Vagina (tissue), 2 donors: ENCODE measurements around the gene BMS1. TPM values are rescaled to one million over a fixed set of nuclear protein-coding genes. Genes with fewer than 3 reads are reported as not detected.

ENCODE experiments used
- DNase-seq, 2 donors: peaks; one replicate each; pipeline ENCODE4 v3.0.0-alpha.2; 2017; ENCODE audit errors: extremely low spot score in 2 of 2
- H3K27ac ChIP-seq: fragments of 200-600 bp; sonication (generic); one replicate; pipeline ENCODE4 v1.5.1; 2019
- H3K27me3 ChIP-seq: fragments of 200-600 bp; sonication (generic); one replicate; pipeline ENCODE4 v1.5.1; 2019
- H3K36me3 ChIP-seq, 2 donors: fragments of 200-600 bp; sonication (generic); one replicate each; pipeline ENCODE4 v1.5.1; 2017 to 2019
- H3K4me1 ChIP-seq: fragments of 200-600 bp; sonication (generic); one replicate; pipeline ENCODE4 v1.5.1; 2019
- H3K4me3 ChIP-seq, 2 donors: fragments of 200-600 bp; sonication (generic); 1 replicate in 1 of 2; 2 replicates in 1 of 2; pipeline ENCODE4 v1.5.1; 2016 to 2019
- H3K9me3 ChIP-seq: fragments of 200-600 bp; sonication (generic); one replicate; pipeline ENCODE4 v1.5.1; 2019
- POLR2A ChIP-seq, 2 donors: fragments of 450-650 bp; IDR thresholded peaks; one replicate each; pipeline ENCODE4 v1.6.1; 2017; ENCODE audit warnings: antibody characterized with exemption in 2 of 2, mild to moderate bottlenecking in 2 of 2, moderate library complexity in 2 of 2
- POLR2AphosphoS5 ChIP-seq, 2 donors: sonication (generic); formaldehyde crosslinking; IDR thresholded peaks; one replicate each; pipeline ENCODE4 v1.9.0; 2017; ENCODE audit warnings: antibody characterized with exemption in 2 of 2, mild to moderate bottlenecking in 2 of 2, low read depth in 1 of 2; ENCODE audit not compliant: insufficient read depth in 1 of 2
- intact Hi-C: fragments of 100-400 bp; cut with DNase I; formaldehyde crosslinking; loops from one replicate; pipeline ENCODE4 v1.15.1; 2023
- total RNA-seq: library from RNA; depleted of rRNA; stranded (reverse); fragments of >200 nt; gene quantifications from one replicate; pipeline ENCODE4 v1.2.3, GENCODE V29; 2016
- TF ChIP-seq, protein P1 (sequence below), 3 experiments: fragments of 450-650 bp in 2 of 3; fragments of 200-600 bp in 1 of 3; sonication (generic) in 1 of 3; IDR thresholded peaks; one replicate each; pipeline ENCODE4 v1.5.1; 2017 to 2019; ENCODE audit warnings: antibody characterized with exemption in 3 of 3, mild to moderate bottlenecking in 2 of 3, moderate library complexity in 2 of 3

The BMS1 gene
- total RNA-seq, 1 donor from 2014 or later: 12.0 TPM

- H3K27ac ChIP-seq: peak overlapping the region; percentile 69
- intact Hi-C loops: loop anchor here (10.0 kb wide), 1 partner anchor 350 kb away; no protein-coding TSS in a partner anchor
- no peaks in the 10 kb centered on the region for H3K9me3 ChIP-seq
- no peaks in the 10 kb centered on the region for H3K36me3 ChIP-seq
- DNase-seq: no peak
- H3K27me3 ChIP-seq: no peaks in the 10 kb centered on the region
- peak overlapping the region; percentile 51 to 55 for H3K4me3 ChIP-seq
- H3K4me1 ChIP-seq: peaks cover 35% of the 10 kb centered on the region
- TF ChIP-seq POLR2AphosphoS5 (IDR thresholded peaks at IDR 0.05; ENCODE audit: insufficient read depth in 1 of 2, low read depth in 1 of 2): no peak
- no peak for TF ChIP-seq POLR2A (IDR thresholded peaks at IDR 0.05)
- TF ChIP-seq, protein P1, sequence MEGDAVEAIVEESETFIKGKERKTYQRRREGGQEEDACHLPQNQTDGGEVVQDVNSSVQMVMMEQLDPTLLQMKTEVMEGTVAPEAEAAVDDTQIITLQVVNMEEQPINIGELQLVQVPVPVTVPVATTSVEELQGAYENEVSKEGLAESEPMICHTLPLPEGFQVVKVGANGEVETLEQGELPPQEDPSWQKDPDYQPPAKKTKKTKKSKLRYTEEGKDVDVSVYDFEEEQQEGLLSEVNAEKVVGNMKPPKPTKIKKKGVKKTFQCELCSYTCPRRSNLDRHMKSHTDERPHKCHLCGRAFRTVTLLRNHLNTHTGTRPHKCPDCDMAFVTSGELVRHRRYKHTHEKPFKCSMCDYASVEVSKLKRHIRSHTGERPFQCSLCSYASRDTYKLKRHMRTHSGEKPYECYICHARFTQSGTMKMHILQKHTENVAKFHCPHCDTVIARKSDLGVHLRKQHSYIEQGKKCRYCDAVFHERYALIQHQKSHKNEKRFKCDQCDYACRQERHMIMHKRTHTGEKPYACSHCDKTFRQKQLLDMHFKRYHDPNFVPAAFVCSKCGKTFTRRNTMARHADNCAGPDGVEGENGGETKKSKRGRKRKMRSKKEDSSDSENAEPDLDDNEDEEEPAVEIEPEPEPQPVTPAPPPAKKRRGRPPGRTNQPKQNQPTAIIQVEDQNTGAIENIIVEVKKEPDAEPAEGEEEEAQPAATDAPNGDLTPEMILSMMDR (IDR thresholded peaks at IDR 0.05): no peak
Measured at GRCh38 chr10:42754155-42755027, 28.2 kb upstream of the BMS1 start.

- Histone ChIP-seq H3K9me3 (no peaks in the 10 kb centered on the region), H3K4me3 (peak overlapping the region; percentile 51 to 55), H3K4me1 (peaks cover 35% of the 10 kb centered on the region), H3K27ac (peak overlapping the region; percentile 69), H3K36me3 (no peaks in the 10 kb centered on the region), H3K27me3 (no peaks in the 10 kb centered on the region)
- TF ChIP-seq POLR2A (IDR thresholded peaks at IDR 0.05): no peak
- no peak for TF ChIP-seq POLR2AphosphoS5 (IDR thresholded peaks at IDR 0.05; ENCODE audit: insufficient read depth in 1 of 2, low read depth in 1 of 2)
- TF ChIP-seq, protein P1 (IDR thresholded peaks at IDR 0.05): peak in 1 of 3 experiments; percentile 9
- DNase-seq: no peak
- intact Hi-C loops: loop anchor here (10.0 kb wide), 1 partner anchor 350 kb away; no protein-coding TSS in a partner anchor
Measured at GRCh38 chr10:42755028-42755451, 27.6 kb upstream of the BMS1 start.

GRCh38 chr10:42755556-42756093 is 27.0 kb upstream of the BMS1 start:
- TF ChIP-seq POLR2A (IDR thresholded peaks at IDR 0.05) (no peak), POLR2AphosphoS5 (IDR thresholded peaks at IDR 0.05; ENCODE audit: insufficient read depth in 1 of 2, low read depth in 1 of 2) (no peak)
- TF ChIP-seq, protein P1 (IDR thresholded peaks at IDR 0.05): no peak
- Histone ChIP-seq H3K36me3 (no peaks in the 10 kb centered on the region), H3K27ac (no peak overlapping the region), H3K9me3 (no peaks in the 10 kb centered on the region), H3K4me3 (peak overlapping the region; percentile 51 to 55), H3K4me1 (peaks cover 35% of the 10 kb centered on the region), H3K27me3 (no peaks in the 10 kb centered on the region)
- DNase-seq: no peak
- intact Hi-C loops: loop anchor here (10.0 kb wide), 1 partner anchor 349 kb away; no protein-coding TSS in a partner anchor

DNA sequence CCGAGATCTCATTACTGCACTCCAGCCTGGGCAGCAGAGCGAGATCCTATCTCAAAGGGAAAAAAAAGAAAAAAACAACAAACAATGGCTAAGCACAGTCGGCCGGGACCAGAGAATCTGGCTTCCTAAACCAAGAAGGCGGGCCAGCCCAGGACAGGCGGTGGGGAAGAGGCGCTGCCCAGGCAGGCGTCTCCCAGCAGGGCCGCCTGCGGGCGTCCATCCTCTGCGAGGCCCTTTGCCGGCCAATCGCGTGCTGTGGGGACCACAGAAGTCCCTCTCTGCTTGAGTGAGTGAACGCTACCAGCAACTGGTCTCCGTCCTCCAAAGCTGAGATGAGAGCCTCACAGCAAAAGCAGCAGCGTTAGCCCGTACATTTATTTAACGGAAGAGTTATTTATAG is 14.7 kb upstream of the BMS1 start:
- no peak for DNase-seq
- H3K4me3 ChIP-seq: no peak overlapping the region
- no peaks in the 10 kb centered on the region for H3K27me3 ChIP-seq
- H3K4me1 ChIP-seq: no peaks in the 10 kb centered on the region
- no peaks in the 10 kb centered on the region for H3K9me3 ChIP-seq
- H3K36me3 ChIP-seq: no peaks in the 10 kb centered on the region
- intact Hi-C loops: no loop called here
- H3K27ac ChIP-seq: no peak overlapping the region
- TF ChIP-seq POLR2AphosphoS5 (IDR thresholded peaks at IDR 0.05; ENCODE audit: insufficient read depth in 1 of 2, low read depth in 1 of 2): no peak
- TF ChIP-seq POLR2A (IDR thresholded peaks at IDR 0.05): no peak
- TF ChIP-seq, protein P1 (IDR thresholded peaks at IDR 0.05): no peak
